ENCODE results near the gene CHRM1. TPM values are rescaled to one million over a fixed set of nuclear protein-coding genes. Genes with fewer than 3 reads are reported as not detected.

The CHRM1 gene
- total RNA-seq, 2 experiments from 2014 or later = not detected

GRCh38 chr11:62933750-62934495 lies 12.8 kb upstream of the CHRM1 start:
- H3K9me3 Mint-ChIP-seq = no peaks in the 10 kb centered on the region
- CTCF ChIA-PET = no interaction called here
- peaks cover 25% of the 10 kb centered on the region for H3K27me3 Mint-ChIP-seq
- POLR2A ChIA-PET = no interaction called here
- DNase-seq = no peak
- no peak overlapping the region for H3K4me3 Mint-ChIP-seq
- no peaks in the 10 kb centered on the region for H3K36me3 Mint-ChIP-seq (ENCODE audit: low read depth)
- H3K27ac Mint-ChIP-seq = no peak overlapping the region
- H3K4me1 Mint-ChIP-seq = no peaks in the 10 kb centered on the region

- H3K4me1 Mint-ChIP-seq = no peaks in the 10 kb centered on the region
- no peak for DNase-seq
- no peak overlapping the region for H3K27ac Mint-ChIP-seq
- H3K9me3 Mint-ChIP-seq = no peaks in the 10 kb centered on the region
- H3K36me3 Mint-ChIP-seq (ENCODE audit: low read depth) = no peaks in the 10 kb centered on the region
- ChIA-PET POLR2A (no interaction called here), CTCF (no interaction called here)
- H3K27me3 Mint-ChIP-seq = peaks cover 31% of the 10 kb centered on the region
- H3K4me3 Mint-ChIP-seq = no peak overlapping the region
Observed at GRCh38 chr11:62933285-62933684, 12.1 kb upstream of the CHRM1 start.

GRCh38 chr11:62931499-62932278 lies 10.5 kb upstream of the CHRM1 start:
- H3K4me1 Mint-ChIP-seq = no peaks in the 10 kb centered on the region
- ChIA-PET POLR2A (no interaction called here), CTCF (interaction anchor here (1.3 kb wide), 1 partner anchor 26 kb away, joined by 4 read pairs; no protein-coding TSS in a partner anchor)
- no peaks in the 10 kb centered on the region for H3K36me3 Mint-ChIP-seq (ENCODE audit: low read depth)
- no peak for DNase-seq
- H3K9me3 Mint-ChIP-seq = no peaks in the 10 kb centered on the region
- H3K27me3 Mint-ChIP-seq = peaks cover 42% of the 10 kb centered on the region
- H3K27ac Mint-ChIP-seq = no peak overlapping the region
- H3K4me3 Mint-ChIP-seq = no peak overlapping the region

DNA sequence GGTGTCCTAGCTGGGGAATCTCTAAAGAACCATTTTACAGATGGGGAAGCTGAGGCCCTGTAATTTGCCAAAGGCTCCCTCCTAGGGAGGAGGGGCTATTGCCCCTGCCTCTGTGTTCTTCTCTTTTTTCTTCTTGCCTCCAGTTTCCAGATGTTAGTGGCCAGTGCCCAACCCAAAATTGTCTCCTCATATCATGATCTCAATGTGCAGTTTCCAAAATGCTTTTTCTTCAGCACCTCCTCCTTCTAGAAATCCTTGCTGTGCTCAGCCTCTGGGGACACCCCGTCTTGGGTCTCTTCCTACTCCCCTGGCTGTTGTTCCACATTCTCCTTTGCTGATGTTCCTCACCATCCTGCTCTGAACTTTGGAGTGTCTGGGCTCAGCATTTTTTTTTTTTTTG lies 9.5 kb upstream of the CHRM1 start:
- Mint-ChIP-seq H3K27me3 (peaks cover 52% of the 10 kb centered on the region), H3K36me3 (ENCODE audit: low read depth) (no peaks in the 10 kb centered on the region), H3K27ac (no peak overlapping the region), H3K9me3 (no peaks in the 10 kb centered on the region), H3K4me3 (no peak overlapping the region), H3K4me1 (peaks cover 4% of the 10 kb centered on the region)
- DNase-seq = no peak
- ChIA-PET CTCF (interaction anchor here (1.3 kb wide), 1 partner anchor 25 kb away, joined by 4 read pairs; no protein-coding TSS in a partner anchor), POLR2A (no interaction called here)

DNA sequence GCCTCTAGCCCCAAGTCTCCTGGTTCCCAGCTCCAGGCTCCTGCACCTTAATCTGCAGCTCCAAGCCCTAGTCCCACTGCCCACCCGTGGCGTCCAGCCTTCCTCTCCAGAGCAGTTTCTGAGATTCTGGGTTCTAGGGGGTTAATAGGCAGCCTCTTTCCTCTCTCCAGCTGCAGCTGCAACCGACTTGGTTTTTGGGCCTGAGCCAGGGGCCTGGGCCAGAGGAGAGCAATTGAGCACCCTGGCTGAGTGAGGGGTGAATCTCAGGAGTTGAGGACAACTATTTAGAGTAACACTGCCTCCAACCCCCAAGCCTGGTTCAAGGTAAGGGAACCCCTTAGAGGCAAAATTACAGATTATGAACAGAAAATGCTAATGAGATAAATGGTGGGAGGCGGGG lies 9.0 kb upstream of the CHRM1 start:
- CTCF ChIA-PET = no interaction called here
- DNase-seq = no peak
- no peaks in the 10 kb centered on the region for H3K36me3 Mint-ChIP-seq (ENCODE audit: low read depth)
- no peaks in the 10 kb centered on the region for H3K9me3 Mint-ChIP-seq
- POLR2A ChIA-PET = no interaction called here
- H3K4me1 Mint-ChIP-seq = peaks cover 8% of the 10 kb centered on the region
- no peak overlapping the region for H3K27ac Mint-ChIP-seq
- H3K4me3 Mint-ChIP-seq = no peak overlapping the region
- H3K27me3 Mint-ChIP-seq = peaks cover 57% of the 10 kb centered on the region

GRCh38 chr11:62928011-62928410 lies 6.8 kb upstream of the CHRM1 start:
- CTCF ChIA-PET = interaction anchor here (1.6 kb wide), 1 partner anchor 22 kb away, joined by 3 read pairs; no protein-coding TSS in a partner anchor
- Mint-ChIP-seq H3K36me3 (ENCODE audit: low read depth) (no peaks in the 10 kb centered on the region), H3K4me1 (peaks cover 16% of the 10 kb centered on the region), H3K4me3 (no peak overlapping the region), H3K27ac (no peak overlapping the region), H3K27me3 (peaks cover 74% of the 10 kb centered on the region), H3K9me3 (no peaks in the 10 kb centered on the region)
- POLR2A ChIA-PET = no interaction called here
- no peak for DNase-seq

DNA sequence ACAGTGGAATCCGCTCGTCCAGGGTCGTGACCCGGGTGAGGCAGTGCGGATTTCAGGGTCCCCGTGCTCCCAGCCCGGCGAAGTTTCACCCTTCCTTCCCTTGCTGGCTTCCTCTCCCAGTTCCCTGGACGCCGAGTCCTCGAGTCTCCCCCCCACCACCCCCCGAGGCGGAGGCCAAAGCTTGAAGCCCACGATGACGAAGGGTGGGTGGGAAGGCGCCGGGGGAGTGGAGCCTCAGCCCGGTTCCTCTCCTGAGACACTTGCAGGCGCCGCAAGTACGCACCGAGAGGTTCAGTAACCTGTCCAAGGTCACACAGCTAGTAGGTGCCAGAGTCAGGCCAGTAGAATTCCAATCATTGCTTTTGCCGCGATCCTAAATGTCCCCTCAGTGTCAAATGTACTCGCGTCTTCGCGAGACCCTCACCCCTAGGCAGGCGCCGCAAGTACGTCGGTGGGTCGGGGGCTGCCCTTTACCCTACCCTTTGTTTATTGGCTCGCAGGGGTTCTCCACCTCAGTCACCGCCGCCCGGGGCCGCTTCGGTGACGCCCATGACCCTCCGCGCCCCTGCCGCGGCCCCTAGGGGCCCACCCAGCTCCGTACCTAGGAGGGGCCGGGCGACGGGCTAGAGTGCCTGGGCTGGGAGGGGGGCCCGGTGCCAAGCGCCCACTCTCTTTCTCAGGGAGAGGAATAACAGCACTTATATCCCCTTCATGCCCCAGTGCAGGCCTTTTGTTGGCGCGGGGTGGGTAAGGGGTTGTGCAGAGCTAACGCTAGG lies 5.7 kb upstream of the CHRM1 start:
- Mint-ChIP-seq H3K27me3 (peaks cover 81% of the 10 kb centered on the region), H3K4me1 (peaks cover 18% of the 10 kb centered on the region), H3K27ac (no peak overlapping the region), H3K36me3 (ENCODE audit: low read depth) (no peaks in the 10 kb centered on the region), H3K4me3 (no peak overlapping the region), H3K9me3 (no peaks in the 10 kb centered on the region)
- ChIA-PET CTCF (no interaction called here), POLR2A (no interaction called here)
- DNase-seq = no peak

DNA sequence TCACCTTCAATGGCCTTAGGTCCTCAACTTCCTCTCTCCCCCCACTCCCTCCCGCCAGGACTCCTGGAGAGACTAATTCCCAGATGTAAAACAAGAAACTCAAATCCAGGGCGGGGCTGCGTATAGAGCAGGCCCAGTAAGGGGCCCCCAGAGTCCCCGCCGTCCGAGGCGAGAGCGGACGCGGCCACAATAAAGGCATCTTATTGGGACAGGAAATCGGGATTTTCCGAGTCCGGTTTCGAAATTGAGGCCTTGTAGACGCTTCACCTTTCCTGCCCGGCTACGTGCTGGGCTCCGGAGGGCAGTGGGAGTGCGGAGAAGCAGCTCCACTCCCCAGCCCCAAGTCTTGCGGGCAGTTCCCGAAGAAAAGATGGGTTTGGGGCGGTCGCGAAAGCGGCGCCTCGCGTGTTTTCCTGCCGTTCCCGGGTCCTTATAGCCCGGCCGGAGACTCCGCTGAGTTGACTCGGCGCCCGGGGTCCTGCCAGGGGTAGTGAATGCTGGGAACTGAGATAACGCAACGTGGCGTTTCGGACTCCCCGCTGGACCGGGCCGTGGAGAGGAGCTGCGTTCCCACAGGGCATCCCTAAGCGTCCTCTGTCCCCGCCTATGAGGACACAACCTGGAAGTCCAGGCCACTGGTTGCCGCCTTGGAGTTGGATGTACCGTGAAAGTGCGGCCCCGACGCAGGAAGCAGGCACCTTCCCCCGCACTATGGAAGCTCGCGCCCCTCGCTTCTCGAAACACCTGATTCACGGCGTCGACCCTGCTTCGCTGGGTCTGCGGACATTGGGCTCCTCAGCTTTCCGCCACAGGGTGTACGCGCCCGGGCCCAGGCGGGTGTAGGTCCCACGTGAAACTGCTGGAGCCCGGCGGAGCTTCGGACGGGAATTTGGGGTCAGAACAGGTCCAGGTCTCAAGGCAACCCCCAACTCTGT lies 4.8 kb upstream of the CHRM1 start:
- Mint-ChIP-seq H3K27ac (no peak overlapping the region), H3K36me3 (ENCODE audit: low read depth) (no peaks in the 10 kb centered on the region), H3K4me3 (no peak overlapping the region), H3K27me3 (peaks cover 83% of the 10 kb centered on the region), H3K4me1 (peaks cover 18% of the 10 kb centered on the region), H3K9me3 (no peaks in the 10 kb centered on the region)
- ChIA-PET POLR2A (no interaction called here), CTCF (no interaction called here)
- DNase-seq = no peak

GRCh38 chr11:62925308-62925707 lies 4.1 kb upstream of the CHRM1 start:
- Mint-ChIP-seq H3K27me3 (peaks cover 83% of the 10 kb centered on the region), H3K4me3 (no peak overlapping the region), H3K9me3 (no peaks in the 10 kb centered on the region), H3K4me1 (peaks cover 18% of the 10 kb centered on the region), H3K27ac (no peak overlapping the region), H3K36me3 (ENCODE audit: low read depth) (no peaks in the 10 kb centered on the region)
- DNase-seq = no peak
- POLR2A ChIA-PET = no interaction called here
- CTCF ChIA-PET = interaction anchor here (1.8 kb wide), 1 partner anchor 19 kb away, joined by 10 read pairs; no protein-coding TSS in a partner anchor

DNA sequence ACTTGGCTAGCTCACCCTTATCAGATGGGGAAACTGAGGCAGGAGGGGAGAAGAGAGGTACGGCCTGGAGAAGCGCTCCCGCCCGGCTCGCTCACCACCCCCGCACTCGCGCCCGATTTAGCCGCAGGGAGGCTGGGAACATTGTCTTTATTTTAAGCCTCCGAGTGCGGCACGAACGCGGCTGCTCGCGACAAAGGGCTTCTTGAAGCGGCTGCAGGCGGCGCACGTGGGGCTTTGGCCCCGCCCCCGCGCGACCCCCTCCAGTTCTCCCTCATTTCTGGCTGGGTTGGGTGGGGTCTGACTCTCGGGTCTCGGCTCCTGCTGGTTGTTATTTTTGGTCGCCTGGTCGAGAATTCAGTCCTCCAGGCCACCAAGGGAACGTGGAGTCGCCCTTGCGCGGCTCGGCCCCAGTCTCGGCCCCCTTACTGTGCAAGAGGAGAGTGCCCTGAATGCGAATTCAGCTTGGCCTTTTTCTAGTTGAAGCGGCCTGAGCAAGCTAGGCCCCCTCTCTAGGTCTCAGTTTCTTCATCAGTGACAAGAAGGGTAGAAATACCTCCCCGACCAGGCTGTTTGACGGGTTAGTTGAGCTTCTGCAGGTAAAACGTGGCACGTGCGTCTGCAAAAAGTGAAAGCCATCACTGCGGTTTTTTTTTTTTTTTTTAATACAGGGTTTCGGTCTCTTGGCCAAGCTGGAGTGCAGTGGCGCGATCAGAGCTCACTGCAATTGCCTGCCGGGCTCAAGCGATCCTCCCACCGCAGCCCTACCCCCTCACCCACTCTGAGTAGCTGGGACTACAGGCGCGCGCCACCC lies 2.6 kb upstream of the CHRM1 start:
- Mint-ChIP-seq H3K36me3 (ENCODE audit: low read depth) (no peaks in the 10 kb centered on the region), H3K27me3 (peaks cover 78% of the 10 kb centered on the region), H3K4me3 (no peak overlapping the region), H3K9me3 (no peaks in the 10 kb centered on the region), H3K27ac (no peak overlapping the region), H3K4me1 (peaks cover 18% of the 10 kb centered on the region)
- POLR2A ChIA-PET = interaction anchor here (0.8 kb wide), 1 partner anchor 38 kb away, joined by 3 read pairs; no protein-coding TSS in a partner anchor
- CTCF ChIA-PET = interaction anchor here (0.7 to 1.8 kb wide), 5 partner anchors 17 to 381 kb away, joined by 3 to 10 read pairs (median 5); no protein-coding TSS in a partner anchor
- DNase-seq = no peak

- no peaks in the 10 kb centered on the region for H3K9me3 Mint-ChIP-seq
- H3K27ac Mint-ChIP-seq = no peak overlapping the region
- no peak overlapping the region for H3K4me3 Mint-ChIP-seq
- peaks cover 18% of the 10 kb centered on the region for H3K4me1 Mint-ChIP-seq
- H3K27me3 Mint-ChIP-seq = peaks cover 68% of the 10 kb centered on the region
- POLR2A ChIA-PET = no interaction called here
- CTCF ChIA-PET = interaction anchor here (1.7 kb wide), 1 partner anchor 17 kb away, joined by 5 read pairs; no protein-coding TSS in a partner anchor
- H3K36me3 Mint-ChIP-seq (ENCODE audit: low read depth) = no peaks in the 10 kb centered on the region
- DNase-seq = no peak
Observed at GRCh38 chr11:62922653-62923431, 1.7 kb upstream of the CHRM1 start.
